Peyer's patch (tissue), 4 donors: ENCODE results near the gene GOLGA5. TPM values are rescaled to one million over a fixed set of nuclear protein-coding genes. Genes with fewer than 3 reads are reported as not detected.
"Not testable (repeated sequence)": the region's sequence is repeated elsewhere in the genome, so short reads cannot be mapped to it uniquely, and the experiment has no call there.

Experiments
- DNase-seq, 3 donors: peaks; one replicate each; pipeline ENCODE4 v3.0.0-alpha.2; 2017 to 2019
- H3K27ac ChIP-seq, 4 donors: fragments of 200-600 bp; sonication (generic); one replicate each; pipeline ENCODE4 v1.5.1; 2016 to 2019
- H3K27me3 ChIP-seq, 2 donors: fragments of 200-600 bp; sonication (generic); one replicate each; pipeline ENCODE4 v1.5.1; 2019
- H3K36me3 ChIP-seq, 3 donors: fragments of 200-600 bp; sonication (generic); one replicate each; pipeline ENCODE4 v1.5.1; 2016 to 2019
- H3K4me1 ChIP-seq, 4 donors: fragments of 200-600 bp; sonication (generic); one replicate each; pipeline ENCODE4 v1.5.1; 2016 to 2019
- H3K4me3 ChIP-seq, 4 donors: fragments of 200-600 bp; sonication (generic); 1 replicate in 3 of 4; 2 replicates in 1 of 4; pipeline ENCODE4 v1.5.1; 2016 to 2019; ENCODE audit warnings: mild to moderate bottlenecking in 1 of 4
- H3K9me3 ChIP-seq, 4 donors: fragments of 200-600 bp; sonication (generic); one replicate each; pipeline ENCODE4 v1.5.1; 2016 to 2019; ENCODE audit warnings: mild to moderate bottlenecking in 1 of 4
- POLR2A ChIP-seq, 2 donors: fragments of 450-650 bp; IDR thresholded peaks; one replicate each; pipeline ENCODE4 v1.5.1; 2017; ENCODE audit warnings: antibody characterized with exemption in 2 of 2, mild to moderate bottlenecking in 2 of 2, moderate library complexity in 2 of 2
- total RNA-seq, 4 donors: library from RNA; depleted of rRNA; stranded (reverse); fragments of >200 nt; gene quantifications; one replicate each; pipeline ENCODE4 v1.1.0, GENCODE V29; 2016
- TF ChIP-seq, protein P1 (sequence below), 6 experiments: fragments of 450-650 bp in 4 of 6; fragments of 200-600 bp in 2 of 6; sonication (generic) in 1 of 6; IDR thresholded peaks; one replicate each; pipeline ENCODE4 v1.5.1; 2017 to 2019; ENCODE audit warnings: antibody characterized with exemption in 6 of 6, mild to moderate bottlenecking in 3 of 6, moderate library complexity in 1 of 6

GOLGA5 gene
- total RNA-seq, 4 donors from 2014 or later: 29.9 to 49.5 (median 34.6) TPM

DNA sequence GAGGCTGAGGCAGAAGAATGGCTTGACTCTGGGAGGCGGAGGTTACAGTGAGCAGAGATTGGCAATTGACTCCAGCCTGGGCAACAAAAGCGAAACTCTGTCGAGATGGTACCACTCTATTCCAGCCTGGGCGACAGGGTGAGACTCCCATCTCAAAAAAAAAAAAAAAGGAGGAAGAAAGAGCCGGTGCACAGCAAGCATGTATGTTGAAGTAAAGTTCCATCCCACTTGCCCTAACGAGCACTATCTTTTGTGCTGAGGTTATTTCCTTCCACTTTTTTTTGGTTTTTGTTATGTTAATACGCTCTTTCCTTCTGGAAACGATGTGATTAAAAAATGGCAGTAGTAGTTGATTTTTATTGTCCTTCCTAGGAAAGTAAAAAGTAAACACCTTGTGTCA, 19.5 kb upstream of the GOLGA5 start:
- Histone ChIP-seq H3K4me1 (peaks cover 0 to 4% (median 0%) of the 10 kb centered on the region in 4 donors), H3K9me3 (no peaks in the 10 kb centered on the region), H3K4me3 (no peak overlapping the region), H3K27me3 (no peaks in the 10 kb centered on the region), H3K36me3 (no peaks in the 10 kb centered on the region), H3K27ac (peak overlapping the region in 2 of 4 donors; percentile 50 to 67)
- TF ChIP-seq, protein P1, sequence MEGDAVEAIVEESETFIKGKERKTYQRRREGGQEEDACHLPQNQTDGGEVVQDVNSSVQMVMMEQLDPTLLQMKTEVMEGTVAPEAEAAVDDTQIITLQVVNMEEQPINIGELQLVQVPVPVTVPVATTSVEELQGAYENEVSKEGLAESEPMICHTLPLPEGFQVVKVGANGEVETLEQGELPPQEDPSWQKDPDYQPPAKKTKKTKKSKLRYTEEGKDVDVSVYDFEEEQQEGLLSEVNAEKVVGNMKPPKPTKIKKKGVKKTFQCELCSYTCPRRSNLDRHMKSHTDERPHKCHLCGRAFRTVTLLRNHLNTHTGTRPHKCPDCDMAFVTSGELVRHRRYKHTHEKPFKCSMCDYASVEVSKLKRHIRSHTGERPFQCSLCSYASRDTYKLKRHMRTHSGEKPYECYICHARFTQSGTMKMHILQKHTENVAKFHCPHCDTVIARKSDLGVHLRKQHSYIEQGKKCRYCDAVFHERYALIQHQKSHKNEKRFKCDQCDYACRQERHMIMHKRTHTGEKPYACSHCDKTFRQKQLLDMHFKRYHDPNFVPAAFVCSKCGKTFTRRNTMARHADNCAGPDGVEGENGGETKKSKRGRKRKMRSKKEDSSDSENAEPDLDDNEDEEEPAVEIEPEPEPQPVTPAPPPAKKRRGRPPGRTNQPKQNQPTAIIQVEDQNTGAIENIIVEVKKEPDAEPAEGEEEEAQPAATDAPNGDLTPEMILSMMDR (IDR thresholded peaks at IDR 0.05): no peak
- TF ChIP-seq POLR2A (IDR thresholded peaks at IDR 0.05): no peak
- no peak for DNase-seq

DNA sequence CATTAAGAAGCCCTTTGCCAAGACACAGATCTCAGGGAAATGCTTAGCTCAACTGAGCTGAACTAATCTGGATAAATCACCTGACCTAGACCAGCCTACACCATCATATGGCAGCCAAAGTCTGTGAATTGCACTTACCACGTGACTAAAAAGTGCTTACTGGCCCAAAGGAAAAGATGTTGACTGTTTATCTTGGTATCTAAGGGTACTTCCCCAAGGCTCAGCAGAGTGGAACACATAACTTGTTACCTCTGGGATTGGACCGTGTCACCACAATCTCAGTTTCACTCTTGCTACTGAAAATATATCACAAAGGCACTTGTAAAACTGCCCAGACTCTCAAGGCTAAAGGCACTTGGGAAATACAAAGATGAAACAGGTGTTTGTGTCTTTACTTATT, 18.8 kb upstream of the GOLGA5 start:
- H3K27me3 ChIP-seq, H3K4me3 ChIP-seq, H3K9me3 ChIP-seq, H3K36me3 ChIP-seq, H3K4me1 ChIP-seq: not testable (repeated sequence)
- peak overlapping the region in 3 of 4 donors; percentile 50 to 67 (median 60) for H3K27ac ChIP-seq
- peak in 2 of 3 donors; percentile 56 to 66 for DNase-seq

DNA sequence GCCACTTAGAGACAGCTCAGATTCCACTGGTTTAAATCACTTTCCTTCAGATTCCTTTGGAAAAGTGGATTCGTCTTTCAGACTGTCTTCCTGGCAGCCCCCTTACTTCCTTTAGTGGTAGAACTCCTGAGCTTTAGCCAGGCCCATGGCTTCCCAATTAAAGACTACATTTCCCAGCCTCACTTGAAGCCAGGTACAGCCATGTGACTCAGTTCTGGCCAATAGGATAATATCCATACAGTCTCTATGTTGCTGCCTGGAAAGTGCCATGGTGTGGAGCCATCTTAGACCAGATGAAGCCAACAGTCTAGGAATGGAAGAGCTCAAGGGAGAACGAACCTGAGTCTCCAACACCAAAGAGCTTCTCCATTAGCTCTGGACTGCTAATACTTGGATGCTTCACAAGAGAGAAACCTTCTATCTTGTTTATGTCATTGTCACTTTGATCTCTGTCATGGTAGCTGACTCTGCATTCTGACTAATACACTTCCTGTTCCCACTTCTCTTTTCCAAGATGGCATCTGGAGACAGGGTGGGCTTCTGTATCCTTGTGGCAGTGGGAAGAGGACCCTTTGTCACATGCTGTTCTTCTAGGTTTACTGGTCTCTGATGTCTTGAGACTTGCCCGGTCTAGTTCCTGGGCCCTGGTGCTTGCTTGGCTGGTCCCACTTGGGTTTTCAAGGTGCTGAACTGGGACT, 15.1 kb upstream of the GOLGA5 start:
- not testable (repeated sequence) for H3K9me3 ChIP-seq, H3K36me3 ChIP-seq, H3K4me3 ChIP-seq, H3K4me1 ChIP-seq, H3K27me3 ChIP-seq, H3K27ac ChIP-seq, DNase-seq

DNA sequence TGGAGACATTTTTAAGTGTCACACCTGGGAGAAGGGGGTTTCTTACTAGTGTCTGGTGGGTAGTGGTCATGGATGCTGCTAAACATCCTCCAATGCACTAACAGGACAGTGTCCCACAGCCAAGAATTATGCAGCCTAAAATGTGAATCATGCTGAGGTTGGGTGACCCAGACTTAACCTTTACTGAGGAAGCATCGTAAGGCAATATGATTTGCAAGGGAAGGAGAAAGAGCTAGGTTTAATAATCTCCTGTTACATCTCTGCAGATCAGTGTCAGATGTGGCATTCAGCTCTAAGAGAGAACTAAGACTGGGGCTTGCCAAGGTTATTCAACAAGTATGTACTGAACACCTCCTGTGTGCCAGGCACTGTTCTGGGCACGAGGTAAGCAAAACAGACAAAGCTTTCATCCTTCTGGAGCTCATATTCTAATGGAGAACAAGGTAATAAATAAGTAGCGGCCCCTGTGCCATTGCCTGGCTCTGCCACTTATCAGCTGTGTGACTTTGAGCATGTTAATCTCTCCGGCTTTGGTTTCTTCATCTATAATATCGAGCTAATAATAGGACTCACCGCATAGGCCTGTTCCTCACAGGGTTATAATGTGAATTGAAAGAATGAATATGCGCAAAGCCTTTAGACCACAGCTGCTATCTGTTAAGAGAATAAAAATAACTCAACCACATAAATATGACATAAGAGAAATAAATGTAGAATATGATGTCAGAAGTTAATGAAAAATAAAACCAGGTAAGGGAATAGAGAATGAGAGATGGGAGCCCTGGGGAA, 13.5 kb upstream of the GOLGA5 start:
- H3K4me1 ChIP-seq: no peaks in the 10 kb centered on the region
- H3K27ac ChIP-seq: no peak overlapping the region
- no peaks in the 10 kb centered on the region for H3K36me3 ChIP-seq
- no peaks in the 10 kb centered on the region for H3K9me3 ChIP-seq
- no peak for TF ChIP-seq POLR2A (IDR thresholded peaks at IDR 0.05)
- TF ChIP-seq, protein P1 (IDR thresholded peaks at IDR 0.05): no peak
- no peak for DNase-seq
- no peaks in the 10 kb centered on the region for H3K27me3 ChIP-seq
- no peak overlapping the region for H3K4me3 ChIP-seq

DNA sequence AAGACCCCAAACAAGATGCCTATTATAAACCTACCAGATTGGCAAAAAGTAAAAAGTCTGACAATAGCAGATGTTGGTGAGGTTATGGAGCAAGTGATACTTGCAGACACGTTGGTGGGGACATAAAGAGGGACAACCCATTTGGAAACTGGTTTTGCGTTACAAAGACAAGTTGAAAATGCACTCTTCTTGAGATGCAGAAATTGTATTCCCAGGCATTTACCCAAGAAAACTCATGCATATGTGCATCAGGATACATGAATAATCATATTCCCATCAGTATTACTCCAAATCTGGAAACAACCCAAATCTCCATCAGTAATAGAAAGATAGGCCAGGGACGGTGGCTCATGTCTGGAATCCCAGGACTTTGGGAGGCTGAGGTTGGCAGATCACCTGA, 12.8 kb upstream of the GOLGA5 start:
- Histone ChIP-seq H3K9me3 (no peaks in the 10 kb centered on the region), H3K27me3 (no peaks in the 10 kb centered on the region)
- TF ChIP-seq POLR2A (IDR thresholded peaks at IDR 0.05): no peak
- TF ChIP-seq, protein P1 (IDR thresholded peaks at IDR 0.05): no peak

DNA sequence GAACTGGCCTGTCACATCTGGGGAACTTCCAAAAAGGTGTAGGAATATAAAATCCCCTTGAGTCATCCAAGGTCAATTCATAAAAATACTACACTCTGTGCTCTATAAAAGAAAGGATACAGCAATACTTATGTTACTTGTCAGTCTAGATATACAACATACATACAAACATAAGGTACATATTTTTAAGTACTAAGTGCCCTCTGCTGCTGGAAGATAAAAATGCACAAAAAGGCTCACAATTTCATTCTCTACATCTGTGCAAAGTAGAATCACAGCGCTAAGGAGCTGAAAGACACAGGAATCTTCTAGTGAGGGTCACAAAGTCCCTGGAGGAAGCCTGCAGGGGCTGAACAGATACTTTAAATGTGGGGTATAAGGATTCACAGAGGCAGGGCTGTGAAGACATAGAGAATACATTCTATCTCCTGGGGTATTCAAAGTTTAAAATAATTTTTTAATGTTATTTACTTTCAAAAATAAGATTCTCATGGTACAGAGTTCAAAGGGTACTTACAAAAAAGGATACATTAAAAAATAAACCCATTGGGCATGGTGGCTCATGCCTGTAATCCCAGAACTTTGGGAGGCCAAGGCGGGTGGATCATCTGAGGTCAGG, 10.2 kb upstream of the GOLGA5 start:
- no peak overlapping the region for H3K27ac ChIP-seq
- no peaks in the 10 kb centered on the region for H3K4me1 ChIP-seq
- no peaks in the 10 kb centered on the region for H3K27me3 ChIP-seq
- no peak for DNase-seq
- H3K4me3 ChIP-seq: no peak overlapping the region
- H3K9me3 ChIP-seq: peaks cover 0 to 3% (median under 1%) of the 10 kb centered on the region in 4 donors
- TF ChIP-seq, protein P1 (IDR thresholded peaks at IDR 0.05): peak; percentile 32 to 91 (median 80)
- no peak for TF ChIP-seq POLR2A (IDR thresholded peaks at IDR 0.05)
- H3K36me3 ChIP-seq: no peaks in the 10 kb centered on the region

More for the DNA sequence above, 12.8 kb upstream of the GOLGA5 start:
- H3K4me3 ChIP-seq: no peak overlapping the region
- no peaks in the 10 kb centered on the region for H3K4me1 ChIP-seq
- no peaks in the 10 kb centered on the region for H3K36me3 ChIP-seq
- no peak overlapping the region for H3K27ac ChIP-seq
- no peak for DNase-seq
